Airway epithelial cell (primary cell): Measurements from ENCODE around the gene BAZ2B. TPM values are rescaled to one million over a fixed set of nuclear protein-coding genes. Genes with fewer than 3 reads are reported as not detected.

Experiments
- total RNA-seq: library from RNA; depleted of rRNA; stranded (reverse); fragments of >200 nt; gene quantifications from 2 replicates; pipeline ENCODE4 v1.2.3, GENCODE V29; 2015

BAZ2B gene, protein sequence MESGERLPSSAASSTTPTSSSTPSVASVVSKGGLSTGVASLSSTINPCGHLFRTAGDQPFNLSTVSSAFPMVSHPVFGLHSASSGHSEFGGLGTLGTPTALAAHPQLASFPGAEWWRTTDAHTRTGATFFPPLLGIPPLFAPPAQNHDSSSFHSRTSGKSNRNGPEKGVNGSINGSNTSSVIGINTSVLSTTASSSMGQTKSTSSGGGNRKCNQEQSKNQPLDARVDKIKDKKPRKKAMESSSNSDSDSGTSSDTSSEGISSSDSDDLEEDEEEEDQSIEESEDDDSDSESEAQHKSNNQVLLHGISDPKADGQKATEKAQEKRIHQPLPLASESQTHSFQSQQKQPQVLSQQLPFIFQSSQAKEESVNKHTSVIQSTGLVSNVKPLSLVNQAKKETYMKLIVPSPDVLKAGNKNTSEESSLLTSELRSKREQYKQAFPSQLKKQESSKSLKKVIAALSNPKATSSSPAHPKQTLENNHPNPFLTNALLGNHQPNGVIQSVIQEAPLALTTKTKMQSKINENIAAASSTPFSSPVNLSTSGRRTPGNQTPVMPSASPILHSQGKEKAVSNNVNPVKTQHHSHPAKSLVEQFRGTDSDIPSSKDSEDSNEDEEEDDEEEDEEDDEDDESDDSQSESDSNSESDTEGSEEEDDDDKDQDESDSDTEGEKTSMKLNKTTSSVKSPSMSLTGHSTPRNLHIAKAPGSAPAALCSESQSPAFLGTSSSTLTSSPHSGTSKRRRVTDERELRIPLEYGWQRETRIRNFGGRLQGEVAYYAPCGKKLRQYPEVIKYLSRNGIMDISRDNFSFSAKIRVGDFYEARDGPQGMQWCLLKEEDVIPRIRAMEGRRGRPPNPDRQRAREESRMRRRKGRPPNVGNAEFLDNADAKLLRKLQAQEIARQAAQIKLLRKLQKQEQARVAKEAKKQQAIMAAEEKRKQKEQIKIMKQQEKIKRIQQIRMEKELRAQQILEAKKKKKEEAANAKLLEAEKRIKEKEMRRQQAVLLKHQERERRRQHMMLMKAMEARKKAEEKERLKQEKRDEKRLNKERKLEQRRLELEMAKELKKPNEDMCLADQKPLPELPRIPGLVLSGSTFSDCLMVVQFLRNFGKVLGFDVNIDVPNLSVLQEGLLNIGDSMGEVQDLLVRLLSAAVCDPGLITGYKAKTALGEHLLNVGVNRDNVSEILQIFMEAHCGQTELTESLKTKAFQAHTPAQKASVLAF (N-terminal part only)
- total RNA-seq: 26.8 and 41.8 TPM in 2 replicates

DNA sequence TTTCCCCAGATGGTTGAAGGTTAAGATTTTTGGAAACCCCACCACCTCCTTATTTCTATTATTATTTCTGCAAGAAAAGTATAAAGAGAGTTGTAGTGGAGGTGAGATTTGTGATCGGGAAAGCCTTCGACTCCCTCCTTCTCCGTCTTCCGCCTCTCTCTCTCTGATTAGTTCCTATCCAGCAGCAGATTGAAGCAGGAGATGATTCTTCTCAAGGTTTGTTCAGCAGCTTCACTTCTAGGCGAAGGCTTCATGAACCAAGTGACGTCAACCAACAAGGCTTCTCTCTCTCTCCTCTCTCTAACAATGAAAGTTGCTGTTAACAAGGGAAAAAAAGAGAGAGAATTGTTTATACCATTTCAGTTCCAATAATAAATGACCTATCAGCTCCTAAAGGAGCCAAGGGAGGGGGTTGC, at the start of gene BAZ2B:
BAZ2B (minus strand) TSS at position 263 of the 416 bp plus-strand sequence. CDS start 137,829 bp downstream, outside the sequence.

DNA sequence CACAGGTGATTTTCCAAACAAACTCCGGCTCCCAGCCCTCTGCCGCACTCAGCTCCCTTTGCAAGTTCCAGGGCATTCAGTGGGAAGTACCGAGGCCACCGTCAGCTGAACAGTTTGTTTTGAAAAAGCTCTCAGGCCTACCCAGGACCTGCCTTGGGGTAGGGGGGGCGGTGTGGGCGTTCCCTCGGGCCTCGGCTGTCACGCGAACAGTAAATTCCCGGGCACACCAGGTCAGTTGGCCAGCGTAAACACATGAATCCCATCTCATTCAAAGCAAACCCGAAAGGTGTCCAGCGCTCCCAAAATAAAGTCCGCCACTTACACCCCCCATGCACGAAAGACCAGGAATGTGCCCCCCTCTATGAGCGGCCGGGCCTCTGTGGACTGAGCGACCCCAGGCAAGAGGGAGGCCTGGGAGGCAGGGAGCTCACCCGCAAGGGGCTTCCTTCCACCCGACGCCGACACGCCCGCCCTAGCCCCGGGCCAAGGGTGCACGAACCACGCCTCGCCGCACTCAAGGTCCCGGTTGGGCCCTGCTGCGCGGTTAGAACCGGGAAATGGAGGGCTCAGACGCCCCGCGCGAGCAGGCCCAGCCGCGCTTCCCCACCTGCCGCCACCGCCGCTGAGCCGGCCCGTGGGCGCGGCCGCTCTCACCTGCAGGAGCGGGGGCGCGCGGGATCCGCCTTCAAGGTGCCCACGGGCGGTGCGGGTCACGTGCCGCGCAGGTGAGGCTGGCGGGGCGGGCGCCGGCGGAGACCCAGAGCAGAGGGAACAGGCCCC, 330.2 kb downstream of the BAZ2B start, which contains the start of gene WDSUB1:
WDSUB1 (minus strand) TSS at position 775 of the 780 bp plus-strand sequence. CDS start 3,634 bp downstream, outside the sequence.

Other genes starting within 250 kb of the BAZ2B start
- 66.9 and 71.3 TPM in 2 replicates for gene MARCHF7, start 96.0 kb upstream of the BAZ2B start, total RNA-seq
- 1.1 and 1.8 TPM in 2 replicates for gene CD302, start 181.7 kb upstream of the BAZ2B start, total RNA-seq